ENCODE data around the gene PDE1C. TPM values are rescaled to one million over a fixed set of nuclear protein-coding genes. Genes with fewer than 3 reads are reported as not detected.

The PDE1C gene
- polyA plus RNA-seq, 3 donors: 2.5 to 5.0 (median 4.4) TPM

DNA sequence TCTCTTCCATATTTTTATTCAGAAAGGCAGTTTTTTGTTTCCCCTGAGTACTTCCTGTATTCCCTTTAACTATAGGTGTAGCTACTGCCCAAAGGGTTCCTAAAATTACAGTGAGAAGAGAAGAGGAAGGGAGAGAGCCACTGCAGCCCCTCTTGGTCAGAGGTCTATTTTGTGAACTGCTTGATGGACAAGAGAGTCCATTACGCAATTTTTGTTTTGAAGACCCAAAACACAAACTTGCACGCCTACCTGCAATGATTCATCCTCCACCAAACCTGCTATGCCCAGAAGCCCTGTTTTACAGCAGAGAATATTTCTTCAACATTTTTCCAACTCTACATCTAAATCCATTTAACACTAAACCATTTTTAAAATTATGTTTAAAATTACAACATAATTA, 75.1 kb downstream of the PDE1C start:
- no peak for DNase-seq

DNA sequence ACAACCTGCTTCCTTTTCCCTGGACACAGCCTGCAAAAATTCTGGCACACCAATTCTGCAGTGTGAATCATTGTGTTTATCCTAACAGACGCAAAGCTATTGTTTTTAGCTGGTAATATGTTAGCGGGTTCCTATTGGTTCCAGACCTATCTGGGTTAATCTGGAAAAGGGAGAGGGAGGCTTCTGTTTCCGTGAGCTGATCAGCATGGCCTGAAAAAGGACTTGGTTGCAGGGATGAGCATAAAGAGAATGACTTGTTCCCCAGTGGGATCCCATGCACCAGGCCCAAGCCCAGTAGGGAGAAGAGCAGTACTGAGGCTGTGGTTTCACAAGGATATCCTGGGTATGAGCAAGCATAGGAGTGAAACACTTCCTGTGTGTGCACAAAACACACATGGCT, 78.4 kb downstream of the PDE1C start:
- no peak for DNase-seq

DNA sequence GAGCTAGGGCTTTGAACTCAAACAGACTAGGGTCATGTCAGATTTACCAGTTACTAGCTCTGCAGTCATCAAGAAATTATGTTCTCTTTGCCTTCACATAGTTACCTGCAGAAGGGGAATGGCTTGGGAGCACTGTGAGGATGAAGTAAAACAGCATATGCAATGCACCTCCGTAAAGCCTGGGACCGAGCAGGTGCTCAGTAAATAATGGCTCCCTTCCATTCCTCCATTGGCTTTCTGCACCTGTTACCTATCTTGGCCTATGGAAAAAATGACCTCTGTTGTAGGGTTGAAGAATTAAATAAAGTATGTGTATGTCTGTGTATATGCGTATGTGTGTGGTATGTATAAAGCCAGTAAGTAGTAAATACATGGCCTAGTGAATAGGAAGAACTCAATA, 78.8 kb downstream of the PDE1C start:
- no peak for DNase-seq

GRCh38 chr7:31986878-31987518, 83.2 kb downstream of the PDE1C start:
- no peak for DNase-seq

GRCh38 chr7:31982962-31983361, 87.2 kb downstream of the PDE1C start:
- no peak for DNase-seq

- DNase-seq: no peak
Measured at GRCh38 chr7:31981874-31982390, 88.3 kb downstream of the PDE1C start.

DNA sequence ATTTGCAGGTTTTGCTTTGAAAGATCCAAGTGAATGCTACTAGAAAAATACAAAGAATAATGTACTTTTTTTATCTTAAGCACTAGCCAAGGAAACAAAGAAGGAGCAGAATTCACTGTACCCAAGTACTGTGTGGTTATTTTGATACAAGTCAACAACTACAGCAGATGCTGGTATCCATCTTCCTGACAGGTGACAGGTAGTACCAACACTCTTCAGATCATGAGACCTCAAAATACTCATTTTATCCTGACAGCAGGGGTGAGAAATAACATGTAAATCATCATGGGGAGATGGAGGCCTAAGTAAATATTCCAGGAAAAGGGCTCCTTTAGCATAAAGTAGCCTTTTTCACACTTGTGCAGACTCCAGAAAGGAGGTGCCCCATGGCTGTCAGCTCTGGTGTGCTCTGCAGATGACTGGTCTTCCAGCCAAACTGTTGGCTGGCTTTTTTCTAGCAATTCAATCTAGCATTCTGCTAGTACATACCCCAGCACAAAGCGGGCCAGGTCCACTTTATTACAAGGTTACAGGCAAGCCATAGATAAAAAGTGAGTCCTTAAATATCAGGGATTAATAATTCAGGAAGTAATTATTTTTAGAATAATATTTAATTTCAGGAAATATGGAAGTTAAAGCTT, 90.4 kb downstream of the PDE1C start:
- no peak for DNase-seq

GRCh38 chr7:31975546-31975945, 94.7 kb downstream of the PDE1C start:
- DNase-seq: no peak

DNA sequence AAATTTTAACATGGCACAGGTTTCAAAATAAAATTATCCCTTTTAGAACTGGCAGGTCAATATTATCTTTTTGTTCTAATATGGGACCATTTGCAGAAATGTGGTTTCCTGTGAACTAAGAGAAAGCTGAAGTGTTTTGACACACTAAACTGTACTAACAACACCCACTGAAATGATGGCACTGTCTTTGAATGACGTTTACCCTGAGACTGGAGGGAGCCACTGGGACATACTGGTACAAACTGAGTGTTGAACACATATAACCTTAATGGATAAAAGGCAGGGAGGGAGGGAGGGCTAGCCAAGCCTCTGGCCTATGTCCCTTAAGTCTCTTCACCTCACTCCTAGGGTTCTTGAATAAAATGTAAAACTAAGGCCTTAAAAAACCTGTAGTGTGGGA, 95.9 kb downstream of the PDE1C start:
- no peak for DNase-seq

DNA sequence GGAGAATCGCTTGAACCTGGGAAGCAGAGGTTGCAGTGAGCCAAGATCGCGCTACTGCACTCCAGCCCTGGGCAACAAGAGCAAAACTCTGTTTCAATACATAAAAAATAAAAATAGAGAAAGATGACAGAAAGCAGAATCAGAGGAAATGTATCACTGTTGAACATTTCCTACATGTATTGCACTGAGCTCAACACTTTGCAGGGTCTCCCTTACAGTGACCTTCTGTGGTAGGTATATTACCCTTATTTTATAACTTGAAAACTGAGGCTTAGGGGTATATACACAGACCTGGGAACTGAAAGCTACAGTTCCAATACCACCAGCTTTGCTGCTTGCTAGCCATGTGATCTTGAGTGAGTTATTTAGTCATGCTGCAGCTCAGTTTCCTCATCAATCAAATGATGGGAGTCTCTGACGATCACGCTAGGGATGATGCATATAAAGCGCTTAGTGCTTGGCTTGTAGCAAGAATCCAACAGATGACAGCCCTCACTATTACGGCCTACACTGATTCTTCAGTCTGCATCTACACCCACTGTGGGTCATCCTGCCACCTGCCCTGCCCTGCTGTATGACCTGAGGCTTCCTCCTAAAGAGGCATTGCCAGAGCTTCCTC, 99.0 kb downstream of the PDE1C start:
- DNase-seq: no peak

GRCh38 chr7:31970501-31970900, 99.7 kb downstream of the PDE1C start:
- no peak for DNase-seq

DNA sequence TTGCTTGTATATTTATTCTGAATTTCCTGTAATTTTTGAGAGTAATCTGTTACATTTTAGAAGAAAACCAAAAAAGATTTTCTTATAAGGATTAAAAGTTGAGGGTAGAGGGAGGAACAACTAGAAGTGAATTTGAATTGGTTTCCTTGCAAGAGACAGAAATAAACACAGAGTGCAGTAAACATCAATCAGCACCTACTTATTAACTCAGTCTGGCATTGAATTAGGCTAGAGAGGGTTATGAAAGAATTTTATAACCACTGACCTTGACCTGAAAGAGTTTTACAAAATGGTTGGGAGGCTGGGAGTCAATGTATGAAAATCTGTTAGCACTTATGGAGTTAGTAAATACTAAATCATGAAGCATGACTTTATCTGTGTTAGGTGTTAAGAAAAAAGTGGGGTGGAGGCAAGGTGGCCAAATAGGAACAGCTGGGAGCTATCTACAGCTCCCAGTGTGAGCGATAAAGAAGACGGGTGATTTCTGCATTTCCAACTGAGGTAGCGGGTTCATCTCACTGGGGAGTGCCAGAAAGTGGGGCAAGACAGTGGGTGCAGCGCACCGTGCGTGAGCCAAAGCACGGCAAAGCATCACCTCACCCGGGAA, 106.5 kb downstream of the PDE1C start:
- no peak for DNase-seq

- DNase-seq: no peak
Measured at GRCh38 chr7:31962246-31962645, 108.0 kb downstream of the PDE1C start.

GRCh38 chr7:31958226-31958625, 112.0 kb downstream of the PDE1C start:
- no peak for DNase-seq

DNA sequence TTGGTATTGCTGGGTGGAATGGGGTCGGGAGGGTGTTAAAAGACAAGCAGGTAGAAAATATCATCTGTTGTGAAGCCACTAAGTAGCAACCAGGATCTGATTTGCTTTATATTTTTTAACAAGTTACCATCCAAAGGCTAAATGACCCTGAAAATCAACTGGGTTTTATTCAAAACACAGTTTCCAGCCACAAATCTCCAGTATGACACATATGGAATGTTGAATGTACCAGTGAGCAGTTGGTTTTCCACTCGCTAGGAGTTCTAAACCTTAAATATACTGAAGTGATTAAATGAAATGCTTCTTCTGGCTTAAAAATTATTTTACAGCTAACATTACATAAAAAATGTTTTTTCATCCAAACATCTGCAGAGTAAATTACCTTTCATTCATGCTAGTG, 112.5 kb downstream of the PDE1C start:
- DNase-seq: no peak

GRCh38 chr7:31957090-31957720, 113.0 kb downstream of the PDE1C start:
- no peak for DNase-seq

GRCh38 chr7:31955641-31956040, 114.6 kb downstream of the PDE1C start:
- no peak for DNase-seq

- DNase-seq: no peak
Measured at GRCh38 chr7:31955021-31955420, 115.2 kb downstream of the PDE1C start.

- no peak for DNase-seq
Measured at GRCh38 chr7:31954500-31954899, 115.7 kb downstream of the PDE1C start.

DNA sequence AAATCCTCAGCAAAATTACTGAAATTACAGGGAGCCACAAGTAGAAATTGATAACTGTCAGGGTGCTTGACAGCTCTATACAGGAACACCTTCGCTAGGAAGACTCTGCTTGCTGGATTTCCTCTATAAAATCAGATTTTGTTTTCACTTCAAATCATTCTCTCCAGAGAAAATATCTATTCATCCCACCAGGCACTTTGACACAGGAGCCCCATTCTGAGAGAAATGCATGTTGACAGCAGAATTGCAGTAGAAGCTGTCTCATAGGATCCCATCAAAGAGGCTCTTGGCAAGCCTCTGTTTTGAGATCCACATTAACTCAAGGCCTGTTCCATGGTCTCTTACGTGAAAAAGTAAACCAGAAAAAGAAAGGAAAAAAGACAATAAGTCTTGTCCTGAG, 116.8 kb downstream of the PDE1C start:
- DNase-seq: no peak

GRCh38 chr7:31950091-31950755, 120.0 kb downstream of the PDE1C start:
- DNase-seq: no peak

DNA sequence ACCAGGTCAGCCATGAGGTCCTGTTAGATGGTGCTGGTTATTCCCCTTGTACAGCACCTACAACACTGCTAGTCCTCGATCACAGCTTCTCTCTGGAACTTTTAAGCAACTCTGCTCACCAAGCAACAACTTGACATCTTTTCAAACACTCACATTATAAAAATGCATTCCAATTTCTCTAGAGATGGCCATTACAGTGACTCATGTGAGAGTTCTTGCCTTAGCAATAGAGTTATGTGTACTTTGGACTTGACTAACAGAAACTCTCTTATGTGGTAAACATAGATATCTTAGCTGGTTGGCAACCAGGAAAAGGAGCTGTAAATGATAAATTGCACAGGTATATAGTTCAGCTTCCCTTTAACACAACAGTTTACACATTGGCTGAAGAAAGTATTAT, 122.2 kb downstream of the PDE1C start:
- DNase-seq: no peak
